HG03354 (cell line): ENCODE data around the gene ANO2.

Experiments
- ATAC-seq: cut with Tn5 transposase; IDR thresholded peaks from one replicate; pipeline ENCODE4 v1.9.1; 2021; ENCODE audit warnings: mild to moderate bottlenecking; ENCODE audit not compliant: unreplicated experiment, poor library complexity, severe bottlenecking

Gene ANO2

DNA sequence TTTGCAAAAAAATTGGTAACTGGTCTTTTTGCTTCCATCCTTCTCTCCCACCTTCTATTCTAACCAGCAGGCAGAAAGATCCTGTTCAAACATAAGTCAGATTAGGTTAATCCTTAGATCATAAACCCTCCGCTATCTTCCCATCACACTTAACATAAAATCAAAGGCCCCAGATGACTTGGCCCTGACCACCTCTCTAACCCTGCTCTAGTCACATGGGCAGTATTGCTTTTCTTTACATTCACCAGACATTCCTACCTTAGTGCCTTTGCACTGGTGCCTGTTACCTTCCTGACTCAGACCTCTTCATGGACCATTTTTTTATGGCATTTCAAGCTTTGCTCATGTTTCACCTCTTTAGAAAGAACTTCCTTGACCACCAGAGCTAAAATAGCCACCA is 429.6 kb downstream of the ANO2 start:
- no peak for ATAC-seq

- ATAC-seq: no peak
Measured at GRCh38 chr12:5514545-5514944, 430.5 kb downstream of the ANO2 start.

GRCh38 chr12:5514016-5514415 is 431.0 kb downstream of the ANO2 start:
- ATAC-seq: no peak

GRCh38 chr12:5513406-5513805 is 431.7 kb downstream of the ANO2 start:
- no peak for ATAC-seq
